ENCODE results near the gene NUDT22.
A peak's percentile ranks its signal among the peaks of the same experiment; 100 is the strongest.

NUDT22 gene

GRCh38 chr11:64220271-64220670, 5.8 kb upstream of the NUDT22 start:
- H3K27me3 ChIP-seq (replicated peaks; ENCODE audit: control insufficient read depth, insufficient read depth, low read length): no peaks in the 10 kb centered on the region
- H3K36me3 ChIP-seq (ENCODE audit: control insufficient read depth, insufficient read depth, low read length, severe bottlenecking): no peaks in the 10 kb centered on the region
- DNase-seq (ENCODE audit: low read depth): no peak
- H3K4me1 ChIP-seq (ENCODE audit: control insufficient read depth, insufficient read depth, low read length): peaks cover 4% of the 10 kb centered on the region
- H3K9ac ChIP-seq (ENCODE audit: low read length): no peak overlapping the region
- H3K4me3 ChIP-seq (ENCODE audit: low read length): no peak overlapping the region
- H3K9me3 ChIP-seq (ENCODE audit: control insufficient read depth, low read length): no peaks in the 10 kb centered on the region

- Histone ChIP-seq H3K36me3 (ENCODE audit: control insufficient read depth, insufficient read depth, low read length, severe bottlenecking) (no peaks in the 10 kb centered on the region), H3K27me3 (replicated peaks; ENCODE audit: control insufficient read depth, insufficient read depth, low read length) (no peaks in the 10 kb centered on the region), H3K9me3 (ENCODE audit: control insufficient read depth, low read length) (no peaks in the 10 kb centered on the region), H3K4me1 (ENCODE audit: control insufficient read depth, insufficient read depth, low read length) (peaks cover 4% of the 10 kb centered on the region), H3K4me3 (ENCODE audit: low read length) (no peak overlapping the region), H3K9ac (ENCODE audit: low read length) (no peak overlapping the region)
- no peak for DNase-seq (ENCODE audit: low read depth)
Measured at GRCh38 chr11:64220798-64221197, 5.3 kb upstream of the NUDT22 start.

GRCh38 chr11:64222651-64223000, 3.4 kb upstream of the NUDT22 start:
- no peak overlapping the region for H3K4me3 ChIP-seq (ENCODE audit: low read length)
- no peaks in the 10 kb centered on the region for H3K27me3 ChIP-seq (replicated peaks; ENCODE audit: control insufficient read depth, insufficient read depth, low read length)
- no peak overlapping the region for H3K9ac ChIP-seq (ENCODE audit: low read length)
- no peaks in the 10 kb centered on the region for H3K9me3 ChIP-seq (ENCODE audit: control insufficient read depth, low read length)
- DNase-seq (ENCODE audit: low read depth): no peak
- no peaks in the 10 kb centered on the region for H3K36me3 ChIP-seq (ENCODE audit: control insufficient read depth, insufficient read depth, low read length, severe bottlenecking)
- H3K4me1 ChIP-seq (ENCODE audit: control insufficient read depth, insufficient read depth, low read length): peaks cover 14% of the 10 kb centered on the region

- peaks cover 15% of the 10 kb centered on the region for H3K4me1 ChIP-seq (ENCODE audit: control insufficient read depth, insufficient read depth, low read length)
- no peak for DNase-seq (ENCODE audit: low read depth)
- H3K36me3 ChIP-seq (ENCODE audit: control insufficient read depth, insufficient read depth, low read length, severe bottlenecking): no peaks in the 10 kb centered on the region
- no peak overlapping the region for H3K4me3 ChIP-seq (ENCODE audit: low read length)
- no peaks in the 10 kb centered on the region for H3K9me3 ChIP-seq (ENCODE audit: control insufficient read depth, low read length)
- no peak overlapping the region for H3K9ac ChIP-seq (ENCODE audit: low read length)
- H3K27me3 ChIP-seq (replicated peaks; ENCODE audit: control insufficient read depth, insufficient read depth, low read length): no peaks in the 10 kb centered on the region
Measured at GRCh38 chr11:64223001-64223651, 2.9 kb upstream of the NUDT22 start.

GRCh38 chr11:64224151-64224890, 1.8 kb upstream of the NUDT22 start:
- Histone ChIP-seq H3K36me3 (ENCODE audit: control insufficient read depth, insufficient read depth, low read length, severe bottlenecking) (no peaks in the 10 kb centered on the region), H3K27me3 (replicated peaks; ENCODE audit: control insufficient read depth, insufficient read depth, low read length) (no peaks in the 10 kb centered on the region), H3K4me1 (ENCODE audit: control insufficient read depth, insufficient read depth, low read length) (peaks cover 15% of the 10 kb centered on the region), H3K9me3 (ENCODE audit: control insufficient read depth, low read length) (no peaks in the 10 kb centered on the region), H3K9ac (ENCODE audit: low read length) (peak overlapping the region; percentile 97), H3K4me3 (ENCODE audit: low read length) (no peak overlapping the region)
- no peak for DNase-seq (ENCODE audit: low read depth)

GRCh38 chr11:64224891-64225607, 1.0 kb upstream of the NUDT22 start:
- peak; percentile 22 for DNase-seq (ENCODE audit: low read depth)
- peak overlapping the region; percentile 97 for H3K9ac ChIP-seq (ENCODE audit: low read length)
- no peaks in the 10 kb centered on the region for H3K27me3 ChIP-seq (replicated peaks; ENCODE audit: control insufficient read depth, insufficient read depth, low read length)
- no peaks in the 10 kb centered on the region for H3K36me3 ChIP-seq (ENCODE audit: control insufficient read depth, insufficient read depth, low read length, severe bottlenecking)
- no peaks in the 10 kb centered on the region for H3K9me3 ChIP-seq (ENCODE audit: control insufficient read depth, low read length)
- H3K4me1 ChIP-seq (ENCODE audit: control insufficient read depth, insufficient read depth, low read length): peaks cover 21% of the 10 kb centered on the region
- H3K4me3 ChIP-seq (ENCODE audit: low read length): peak overlapping the region; percentile 98

- Histone ChIP-seq H3K27me3 (replicated peaks; ENCODE audit: control insufficient read depth, insufficient read depth, low read length) (no peaks in the 10 kb centered on the region), H3K9me3 (ENCODE audit: control insufficient read depth, low read length) (no peaks in the 10 kb centered on the region), H3K9ac (ENCODE audit: low read length) (peak overlapping the region; percentile 97), H3K36me3 (ENCODE audit: control insufficient read depth, insufficient read depth, low read length, severe bottlenecking) (no peaks in the 10 kb centered on the region), H3K4me1 (ENCODE audit: control insufficient read depth, insufficient read depth, low read length) (peaks cover 24% of the 10 kb centered on the region), H3K4me3 (ENCODE audit: low read length) (peak overlapping the region; percentile 98)
- no peak for DNase-seq (ENCODE audit: low read depth)
Measured at GRCh38 chr11:64226507-64227051, 505 bp downstream of the NUDT22 start.

- Histone ChIP-seq H3K4me3 (ENCODE audit: low read length) (peak overlapping the region; percentile 98), H3K4me1 (ENCODE audit: control insufficient read depth, insufficient read depth, low read length) (peaks cover 24% of the 10 kb centered on the region), H3K9me3 (ENCODE audit: control insufficient read depth, low read length) (no peaks in the 10 kb centered on the region), H3K36me3 (ENCODE audit: control insufficient read depth, insufficient read depth, low read length, severe bottlenecking) (no peaks in the 10 kb centered on the region), H3K27me3 (replicated peaks; ENCODE audit: control insufficient read depth, insufficient read depth, low read length) (no peaks in the 10 kb centered on the region), H3K9ac (ENCODE audit: low read length) (peak overlapping the region; percentile 97)
- DNase-seq (ENCODE audit: low read depth): no peak
Measured at GRCh38 chr11:64227405-64227956, 1.4 kb downstream of the NUDT22 start.

- DNase-seq (ENCODE audit: low read depth): no peak
- H3K9ac ChIP-seq (ENCODE audit: low read length): peak overlapping the region; percentile 90
- no peaks in the 10 kb centered on the region for H3K36me3 ChIP-seq (ENCODE audit: control insufficient read depth, insufficient read depth, low read length, severe bottlenecking)
- H3K4me3 ChIP-seq (ENCODE audit: low read length): peak overlapping the region; percentile 86
- no peaks in the 10 kb centered on the region for H3K9me3 ChIP-seq (ENCODE audit: control insufficient read depth, low read length)
- H3K27me3 ChIP-seq (replicated peaks; ENCODE audit: control insufficient read depth, insufficient read depth, low read length): no peaks in the 10 kb centered on the region
- H3K4me1 ChIP-seq (ENCODE audit: control insufficient read depth, insufficient read depth, low read length): peaks cover 31% of the 10 kb centered on the region
Measured at GRCh38 chr11:64229090-64229743, 3.1 kb downstream of the NUDT22 start.

GRCh38 chr11:64229744-64230170, 3.7 kb downstream of the NUDT22 start:
- H3K27me3 ChIP-seq (replicated peaks; ENCODE audit: control insufficient read depth, insufficient read depth, low read length): no peaks in the 10 kb centered on the region
- no peak for DNase-seq (ENCODE audit: low read depth)
- no peaks in the 10 kb centered on the region for H3K36me3 ChIP-seq (ENCODE audit: control insufficient read depth, insufficient read depth, low read length, severe bottlenecking)
- peak overlapping the region; percentile 86 for H3K4me3 ChIP-seq (ENCODE audit: low read length)
- peak overlapping the region; percentile 90 for H3K9ac ChIP-seq (ENCODE audit: low read length)
- no peaks in the 10 kb centered on the region for H3K9me3 ChIP-seq (ENCODE audit: control insufficient read depth, low read length)
- H3K4me1 ChIP-seq (ENCODE audit: control insufficient read depth, insufficient read depth, low read length): peaks cover 31% of the 10 kb centered on the region
